MG63 (cell line): ENCODE results near the gene BEST1. TPM values are rescaled to one million over a fixed set of nuclear protein-coding genes. Genes with fewer than 3 reads are reported as not detected.

Experiments used
- DNase-seq: peaks from one replicate; pipeline ENCODE4 v3.0.0-alpha.2; 2020
- H3K27me3 ChIP-seq: fragments of 250-450 bp; sonication (Bioruptor Pico); 2 replicates; pipeline ENCODE4 v1.5.1; 2020; ENCODE audit warnings: mild to moderate bottlenecking, moderate library complexity
- H3K36me3 ChIP-seq: fragments of 250-450 bp; sonication (Bioruptor Pico); 2 replicates; pipeline ENCODE4 v1.5.1; 2020; ENCODE audit warnings: mild to moderate bottlenecking, moderate library complexity
- H3K4me3 ChIP-seq: fragments of 250-450 bp; sonication (Bioruptor Pico); 2 replicates; pipeline ENCODE4 v1.5.1; 2020; ENCODE audit warnings: mild to moderate bottlenecking, moderate library complexity
- H3K9me3 ChIP-seq: fragments of 250-450 bp; sonication (Bioruptor Pico); 2 replicates; pipeline ENCODE4 v1.5.1; 2020; ENCODE audit warnings: mild to moderate bottlenecking, moderate library complexity
- total RNA-seq: library from RNA; depleted of rRNA; stranded (reverse); fragments of >200 nt; shearing (Covaris generic); gene quantifications from 2 replicates; pipeline ENCODE4 v1.2.3, GENCODE V29; 2014; ENCODE audit warnings: low replicate concordance; rRNA removed

BEST1 gene
- total RNA-seq, 1 experiment from 2014 or later, result not detected

DNA sequence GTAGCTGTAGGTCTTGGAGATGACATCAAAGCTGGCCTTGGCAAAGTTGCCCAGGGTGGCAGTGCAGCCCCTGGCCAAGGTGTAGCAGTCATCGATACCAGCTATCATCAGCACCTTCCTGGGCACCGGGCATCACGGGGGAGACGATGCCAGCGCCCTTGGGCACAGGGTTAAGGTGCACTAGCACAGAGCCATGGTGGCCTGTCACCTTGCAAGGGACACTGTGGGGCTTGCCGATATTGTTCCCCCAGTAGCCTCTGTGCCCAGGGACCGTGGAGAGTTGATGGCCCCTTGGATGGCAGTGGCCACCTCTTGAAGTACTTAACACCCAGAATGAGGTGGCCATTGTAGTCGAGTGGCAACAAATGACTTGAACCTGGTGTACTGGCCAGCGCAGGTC, 61.7 kb downstream of the BEST1 start:
- Histone ChIP-seq H3K9me3 (peaks cover 2% of the 10 kb centered on the region; the same call in 1 of the 2 replicates), H3K27me3 (no peaks in the 10 kb centered on the region), H3K36me3 (no peaks in the 10 kb centered on the region), H3K4me3 (no peak overlapping the region)
- no peak for DNase-seq

DNA sequence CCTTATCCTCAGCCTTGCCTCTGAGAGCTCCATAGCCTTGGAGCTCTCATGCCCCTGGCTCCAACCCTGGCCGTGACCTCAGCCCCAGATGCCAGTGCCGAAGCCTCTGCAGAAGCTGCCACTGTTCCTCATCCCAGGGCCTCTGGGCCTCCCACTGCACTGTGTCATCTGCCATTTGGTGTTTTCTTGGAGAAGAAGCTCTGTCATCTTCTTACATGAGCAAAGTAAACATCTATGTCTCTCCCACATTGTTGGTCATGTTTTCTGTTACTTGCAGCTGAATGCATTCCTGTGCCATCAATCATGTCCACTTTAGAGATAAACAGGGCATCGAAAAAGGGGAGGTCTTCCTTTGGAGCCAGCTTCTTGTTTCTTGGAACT, 62.3 kb downstream of the BEST1 start:
- no peak for DNase-seq
- H3K9me3 ChIP-seq, result no peaks in the 10 kb centered on the region; the same call in 1 of the 2 replicates

DNA sequence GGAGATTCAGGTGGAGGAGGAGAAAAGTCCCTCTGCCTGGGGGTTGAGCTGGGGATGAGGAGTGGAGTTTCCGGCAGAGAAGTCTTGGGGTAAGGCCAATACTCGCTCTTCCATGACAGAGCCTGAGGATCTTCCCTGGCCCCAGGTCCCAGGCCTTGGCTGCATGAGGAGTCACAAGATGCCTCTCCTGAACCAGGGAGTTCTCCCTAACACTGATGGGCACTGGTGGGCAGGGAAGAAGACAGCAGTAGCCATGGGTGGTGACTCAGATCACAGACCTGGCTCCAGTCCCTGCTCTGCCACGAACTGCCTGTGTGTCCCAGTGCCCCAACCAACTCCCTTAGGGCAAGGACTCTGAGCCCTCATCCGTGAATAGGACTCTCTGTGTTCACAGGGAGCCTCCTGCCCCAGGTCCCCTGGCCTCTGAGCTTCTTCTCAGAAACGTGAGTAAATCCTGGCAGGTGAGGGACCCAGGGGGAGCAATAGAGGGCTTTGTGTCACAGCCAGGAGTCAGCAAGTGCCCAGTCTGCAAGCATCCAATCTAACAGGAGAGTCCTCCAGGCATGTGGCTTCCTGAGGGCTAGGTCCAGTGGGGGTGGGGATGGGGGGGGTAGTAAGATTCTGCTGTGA, 62.8 kb downstream of the BEST1 start:
- no peaks in the 10 kb centered on the region for H3K36me3 ChIP-seq
- no peaks in the 10 kb centered on the region for H3K27me3 ChIP-seq
- H3K4me3 ChIP-seq, result no peak overlapping the region
- no peaks in the 10 kb centered on the region for H3K9me3 ChIP-seq
- peak; percentile 84 for DNase-seq

More for the DNA sequence above, 62.3 kb downstream of the BEST1 start:
- Histone ChIP-seq H3K4me3 (no peak overlapping the region), H3K36me3 (no peaks in the 10 kb centered on the region), H3K27me3 (no peaks in the 10 kb centered on the region)

Other genes with a start within 250 kb of the BEST1 start
- gene MYRF, start 197.7 kb upstream of the BEST1 start, total RNA-seq, result 0.23 and 1.9 TPM in 2 replicates
- gene TMEM258, start 157.8 kb upstream of the BEST1 start, total RNA-seq, result 61.8 and 88.7 TPM in 2 replicates
- gene FEN1, start 157.4 kb upstream of the BEST1 start, total RNA-seq, result 80.9 and 85.7 TPM in 2 replicates
- 25.4 and 28.3 TPM in 2 replicates for gene FADS1, start 133.3 kb upstream of the BEST1 start, total RNA-seq
- gene FADS2, start 122.1 kb upstream of the BEST1 start, total RNA-seq, result 8.1 and 22.6 TPM in 2 replicates
- 32.7 and 59.7 TPM in 2 replicates for gene FADS3, start 58.8 kb upstream of the BEST1 start, total RNA-seq
- 2.8 and 3.0 TPM in 2 replicates for gene RAB3IL1, start 32.8 kb upstream of the BEST1 start, total RNA-seq
- gene FTH1, start 17.3 kb downstream of the BEST1 start, total RNA-seq, result 301 and 415 TPM in 2 replicates
- 20.5 and 46.2 TPM in 2 replicates for gene INCENP, start 173.7 kb downstream of the BEST1 start, total RNA-seq
- not detected in 2 replicates for gene SCGB1D1, start 239.9 kb downstream of the BEST1 start, total RNA-seq